ENCODE measurements around the gene SPRR2F. TPM values are rescaled to one million over a fixed set of nuclear protein-coding genes. Genes with fewer than 3 reads are reported as not detected.

Gene SPRR2F
- total and polyA plus RNA-seq, 10 of the 15 experiments (the other 5 are each of a cell fraction or from before 2014, with no cell fraction given): 0.18 to 0.27 TPM; not detected in 8

DNA sequence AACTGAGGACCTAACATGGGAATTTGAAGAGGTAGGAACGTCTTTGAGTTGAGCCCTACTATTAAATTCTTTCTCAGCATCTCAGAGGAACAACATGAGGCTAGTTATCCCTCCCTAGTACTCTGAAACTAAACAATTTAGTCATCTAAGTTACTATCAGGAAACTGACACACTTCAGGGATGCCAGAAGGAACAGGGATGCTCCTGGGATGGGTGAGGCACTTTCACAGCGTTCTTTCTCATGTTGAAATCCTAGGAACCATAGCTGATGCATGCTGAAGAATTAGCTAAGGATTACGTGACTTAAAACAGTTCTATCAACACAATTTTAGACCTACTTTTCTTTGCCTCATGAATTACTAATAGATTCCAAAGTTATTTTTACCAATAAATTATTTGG is 39.2 kb upstream of the SPRR2F start (continued):
- TF ChIP-seq, protein P1, sequence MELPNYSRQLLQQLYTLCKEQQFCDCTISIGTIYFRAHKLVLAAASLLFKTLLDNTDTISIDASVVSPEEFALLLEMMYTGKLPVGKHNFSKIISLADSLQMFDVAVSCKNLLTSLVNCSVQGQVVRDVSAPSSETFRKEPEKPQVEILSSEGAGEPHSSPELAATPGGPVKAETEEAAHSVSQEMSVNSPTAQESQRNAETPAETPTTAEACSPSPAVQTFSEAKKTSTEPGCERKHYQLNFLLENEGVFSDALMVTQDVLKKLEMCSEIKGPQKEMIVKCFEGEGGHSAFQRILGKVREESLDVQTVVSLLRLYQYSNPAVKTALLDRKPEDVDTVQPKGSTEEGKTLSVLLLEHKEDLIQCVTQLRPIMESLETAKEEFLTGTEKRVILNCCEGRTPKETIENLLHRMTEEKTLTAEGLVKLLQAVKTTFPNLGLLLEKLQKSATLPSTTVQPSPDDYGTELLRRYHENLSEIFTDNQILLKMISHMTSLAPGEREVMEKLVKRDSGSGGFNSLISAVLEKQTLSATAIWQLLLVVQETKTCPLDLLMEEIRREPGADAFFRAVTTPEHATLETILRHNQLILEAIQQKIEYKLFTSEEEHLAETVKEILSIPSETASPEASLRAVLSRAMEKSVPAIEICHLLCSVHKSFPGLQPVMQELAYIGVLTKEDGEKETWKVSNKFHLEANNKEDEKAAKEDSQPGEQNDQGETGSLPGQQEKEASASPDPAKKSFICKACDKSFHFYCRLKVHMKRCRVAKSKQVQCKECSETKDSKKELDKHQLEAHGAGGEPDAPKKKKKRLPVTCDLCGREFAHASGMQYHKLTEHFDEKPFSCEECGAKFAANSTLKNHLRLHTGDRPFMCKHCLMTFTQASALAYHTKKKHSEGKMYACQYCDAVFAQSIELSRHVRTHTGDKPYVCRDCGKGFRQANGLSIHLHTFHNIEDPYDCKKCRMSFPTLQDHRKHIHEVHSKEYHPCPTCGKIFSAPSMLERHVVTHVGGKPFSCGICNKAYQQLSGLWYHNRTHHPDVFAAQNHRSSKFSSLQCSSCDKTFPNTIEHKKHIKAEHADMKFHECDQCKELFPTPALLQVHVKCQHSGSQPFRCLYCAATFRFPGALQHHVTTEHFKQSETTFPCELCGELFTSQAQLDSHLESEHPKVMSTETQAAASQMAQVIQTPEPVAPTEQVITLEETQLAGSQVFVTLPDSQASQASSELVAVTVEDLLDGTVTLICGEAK (IDR thresholded peaks at IDR 0.05; ENCODE audit: borderline replicate concordance): no peak
- TF ChIP-seq, protein P2, sequence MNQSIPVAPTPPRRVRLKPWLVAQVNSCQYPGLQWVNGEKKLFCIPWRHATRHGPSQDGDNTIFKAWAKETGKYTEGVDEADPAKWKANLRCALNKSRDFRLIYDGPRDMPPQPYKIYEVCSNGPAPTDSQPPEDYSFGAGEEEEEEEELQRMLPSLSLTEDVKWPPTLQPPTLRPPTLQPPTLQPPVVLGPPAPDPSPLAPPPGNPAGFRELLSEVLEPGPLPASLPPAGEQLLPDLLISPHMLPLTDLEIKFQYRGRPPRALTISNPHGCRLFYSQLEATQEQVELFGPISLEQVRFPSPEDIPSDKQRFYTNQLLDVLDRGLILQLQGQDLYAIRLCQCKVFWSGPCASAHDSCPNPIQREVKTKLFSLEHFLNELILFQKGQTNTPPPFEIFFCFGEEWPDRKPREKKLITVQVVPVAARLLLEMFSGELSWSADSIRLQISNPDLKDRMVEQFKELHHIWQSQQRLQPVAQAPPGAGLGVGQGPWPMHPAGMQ (IDR thresholded peaks at IDR 0.05; ENCODE audit: borderline replicate concordance): no peak
- TF ChIP-seq CREM (IDR thresholded peaks at IDR 0.05; ENCODE audit: low read depth) (no peak), MYB (IDR thresholded peaks at IDR 0.05; ENCODE audit: borderline replicate concordance, low read depth, low read length) (no peak), TAF1 (IDR thresholded peaks at IDR 0.05; ENCODE audit: borderline replicate concordance, low read depth, low read length) (no peak), CBX5 (IDR thresholded peaks at IDR 0.05; ENCODE audit: low read depth) (no peak), WRNIP1 (IDR thresholded peaks at IDR 0.05; ENCODE audit: borderline replicate concordance, low read depth, low read length) (no peak)
- TF ChIP-seq, protein P3, sequence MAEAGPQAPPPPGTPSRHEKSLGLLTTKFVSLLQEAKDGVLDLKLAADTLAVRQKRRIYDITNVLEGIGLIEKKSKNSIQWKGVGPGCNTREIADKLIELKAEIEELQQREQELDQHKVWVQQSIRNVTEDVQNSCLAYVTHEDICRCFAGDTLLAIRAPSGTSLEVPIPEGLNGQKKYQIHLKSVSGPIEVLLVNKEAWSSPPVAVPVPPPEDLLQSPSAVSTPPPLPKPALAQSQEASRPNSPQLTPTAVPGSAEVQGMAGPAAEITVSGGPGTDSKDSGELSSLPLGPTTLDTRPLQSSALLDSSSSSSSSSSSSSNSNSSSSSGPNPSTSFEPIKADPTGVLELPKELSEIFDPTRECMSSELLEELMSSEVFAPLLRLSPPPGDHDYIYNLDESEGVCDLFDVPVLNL (IDR thresholded peaks at IDR 0.05; ENCODE audit: low read depth, low read length): no peak
- TF ChIP-seq, protein P4, sequence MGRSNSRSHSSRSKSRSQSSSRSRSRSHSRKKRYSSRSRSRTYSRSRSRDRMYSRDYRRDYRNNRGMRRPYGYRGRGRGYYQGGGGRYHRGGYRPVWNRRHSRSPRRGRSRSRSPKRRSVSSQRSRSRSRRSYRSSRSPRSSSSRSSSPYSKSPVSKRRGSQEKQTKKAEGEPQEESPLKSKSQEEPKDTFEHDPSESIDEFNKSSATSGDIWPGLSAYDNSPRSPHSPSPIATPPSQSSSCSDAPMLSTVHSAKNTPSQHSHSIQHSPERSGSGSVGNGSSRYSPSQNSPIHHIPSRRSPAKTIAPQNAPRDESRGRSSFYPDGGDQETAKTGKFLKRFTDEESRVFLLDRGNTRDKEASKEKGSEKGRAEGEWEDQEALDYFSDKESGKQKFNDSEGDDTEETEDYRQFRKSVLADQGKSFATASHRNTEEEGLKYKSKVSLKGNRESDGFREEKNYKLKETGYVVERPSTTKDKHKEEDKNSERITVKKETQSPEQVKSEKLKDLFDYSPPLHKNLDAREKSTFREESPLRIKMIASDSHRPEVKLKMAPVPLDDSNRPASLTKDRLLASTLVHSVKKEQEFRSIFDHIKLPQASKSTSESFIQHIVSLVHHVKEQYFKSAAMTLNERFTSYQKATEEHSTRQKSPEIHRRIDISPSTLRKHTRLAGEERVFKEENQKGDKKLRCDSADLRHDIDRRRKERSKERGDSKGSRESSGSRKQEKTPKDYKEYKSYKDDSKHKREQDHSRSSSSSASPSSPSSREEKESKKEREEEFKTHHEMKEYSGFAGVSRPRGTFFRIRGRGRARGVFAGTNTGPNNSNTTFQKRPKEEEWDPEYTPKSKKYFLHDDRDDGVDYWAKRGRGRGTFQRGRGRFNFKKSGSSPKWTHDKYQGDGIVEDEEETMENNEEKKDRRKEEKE (IDR thresholded peaks at IDR 0.05): no peak
- TF ChIP-seq, protein P5, sequence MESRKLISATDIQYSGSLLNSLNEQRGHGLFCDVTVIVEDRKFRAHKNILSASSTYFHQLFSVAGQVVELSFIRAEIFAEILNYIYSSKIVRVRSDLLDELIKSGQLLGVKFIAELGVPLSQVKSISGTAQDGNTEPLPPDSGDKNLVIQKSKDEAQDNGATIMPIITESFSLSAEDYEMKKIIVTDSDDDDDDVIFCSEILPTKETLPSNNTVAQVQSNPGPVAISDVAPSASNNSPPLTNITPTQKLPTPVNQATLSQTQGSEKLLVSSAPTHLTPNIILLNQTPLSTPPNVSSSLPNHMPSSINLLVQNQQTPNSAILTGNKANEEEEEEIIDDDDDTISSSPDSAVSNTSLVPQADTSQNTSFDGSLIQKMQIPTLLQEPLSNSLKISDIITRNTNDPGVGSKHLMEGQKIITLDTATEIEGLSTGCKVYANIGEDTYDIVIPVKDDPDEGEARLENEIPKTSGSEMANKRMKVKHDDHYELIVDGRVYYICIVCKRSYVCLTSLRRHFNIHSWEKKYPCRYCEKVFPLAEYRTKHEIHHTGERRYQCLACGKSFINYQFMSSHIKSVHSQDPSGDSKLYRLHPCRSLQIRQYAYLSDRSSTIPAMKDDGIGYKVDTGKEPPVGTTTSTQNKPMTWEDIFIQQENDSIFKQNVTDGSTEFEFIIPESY (IDR thresholded peaks at IDR 0.05): no peak

Measured in GM12878 (cell line).